Tibial artery (tissue), 4 donors: ENCODE results near the gene RHOJ.

Experiments used
- DNase-seq, 2 donors: peaks; one replicate each; pipeline ENCODE4 v3.0.0-alpha.2; 2019
- H3K27ac ChIP-seq, 2 donors: fragments of 200-600 bp; sonication (generic) in 1 of 2; 1 replicate in 1 of 2; 2 replicates in 1 of 2; pipeline ENCODE4 v1.5.1; 2018 to 2019; ENCODE audit warnings: mild to moderate bottlenecking in 1 of 2
- H3K27me3 ChIP-seq, 2 donors: fragments of 200-600 bp; sonication (generic) in 1 of 2; one replicate each; pipeline versions ENCODE4 v1.5.1 to v1.6.0; 2016 to 2019
- H3K36me3 ChIP-seq, 3 donors: fragments of 200-600 bp; sonication (generic) in 2 of 3; one replicate each; pipeline ENCODE4 v1.5.1; 2016 to 2019; ENCODE audit warnings: mild to moderate bottlenecking in 2 of 3
- H3K4me1 ChIP-seq, 4 donors: fragments of 200-600 bp; sonication (generic) in 2 of 4; 1 replicate in 3 of 4; 2 replicates in 1 of 4; pipeline ENCODE4 v1.5.1; 2016 to 2019
- H3K4me3 ChIP-seq, 2 donors: fragments of 200-600 bp; sonication (generic) in 1 of 2; 1 replicate in 1 of 2; 2 replicates in 1 of 2; pipeline ENCODE4 v1.5.1; 2018 to 2019; ENCODE audit warnings: mild to moderate bottlenecking in 2 of 2
- H3K9me3 ChIP-seq, 3 donors: fragments of 200-600 bp; sonication (generic) in 1 of 3; one replicate each; pipeline ENCODE4 v1.5.1; 2016 to 2019
- CTCF ChIP-seq, 2 experiments: fragments of 200-600 bp in 1 of 2; fragments of 450-650 bp in 1 of 2; IDR thresholded peaks; one replicate each; pipeline ENCODE4 v1.5.1; 2017 to 2019; ENCODE audit warnings: antibody characterized with exemption in 2 of 2, mild to moderate bottlenecking in 1 of 2, moderate library complexity in 1 of 2
- intact Hi-C: fragments of 100-400 bp; cut with DNase I; formaldehyde crosslinking; loops from one replicate; pipeline ENCODE4 v1.15.0; 2023; ENCODE audit warnings: low total_unique reads

RHOJ gene

GRCh38 chr14:63167044-63167443, 37.2 kb upstream of the RHOJ start:
- Histone ChIP-seq H3K4me1 (no peaks in the 10 kb centered on the region), H3K9me3 (peaks cover 0 to 11% (median 0%) of the 10 kb centered on the region in 3 donors), H3K36me3 (no peaks in the 10 kb centered on the region), H3K27ac (no peak overlapping the region), H3K27me3 (no peaks in the 10 kb centered on the region), H3K4me3 (no peak overlapping the region)
- intact Hi-C loops = no loop called here
- no peak for TF ChIP-seq CTCF (IDR thresholded peaks at IDR 0.05)
- no peak for DNase-seq

GRCh38 chr14:63174760-63175191, 29.5 kb upstream of the RHOJ start:
- H3K9me3 ChIP-seq = no peaks in the 10 kb centered on the region
- intact Hi-C loops = loop anchor here (2.0 kb wide), 1 partner anchor 98 kb away; no protein-coding TSS in a partner anchor
- DNase-seq = no peak

GRCh38 chr14:63175531-63175930, 28.7 kb upstream of the RHOJ start:
- no peak for DNase-seq
- no peak overlapping the region for H3K4me3 ChIP-seq
- H3K36me3 ChIP-seq = no peaks in the 10 kb centered on the region
- intact Hi-C loops = loop anchor here (2.0 kb wide), 1 partner anchor 97 kb away; no protein-coding TSS in a partner anchor
- H3K27me3 ChIP-seq = no peaks in the 10 kb centered on the region
- H3K4me1 ChIP-seq = peaks cover 0 to 7% (median 2%) of the 10 kb centered on the region in 4 donors
- H3K9me3 ChIP-seq = no peaks in the 10 kb centered on the region
- TF ChIP-seq CTCF (IDR thresholded peaks at IDR 0.05) = no peak
- no peak overlapping the region for H3K27ac ChIP-seq

More at GRCh38 chr14:63174760-63175191, 29.5 kb upstream of the RHOJ start:
- Histone ChIP-seq H3K4me3 (no peak overlapping the region), H3K27me3 (no peaks in the 10 kb centered on the region), H3K4me1 (peaks cover 0 to 7% (median 2%) of the 10 kb centered on the region in 4 donors), H3K36me3 (no peaks in the 10 kb centered on the region), H3K27ac (no peak overlapping the region)
- TF ChIP-seq CTCF (IDR thresholded peaks at IDR 0.05) = peak; percentile 58 to 67

- Histone ChIP-seq H3K4me1 (peaks cover 0 to 7% (median 2%) of the 10 kb centered on the region in 4 donors), H3K36me3 (no peaks in the 10 kb centered on the region), H3K27me3 (no peaks in the 10 kb centered on the region), H3K9me3 (no peaks in the 10 kb centered on the region), H3K4me3 (no peak overlapping the region), H3K27ac (no peak overlapping the region)
- no peak for DNase-seq
- no peak for TF ChIP-seq CTCF (IDR thresholded peaks at IDR 0.05)
- intact Hi-C loops = no loop called here
These were observed 25.3 kb upstream of the RHOJ start for GRCh38 chr14:63178912-63179311.

- peaks cover 0 to 7% (median 2%) of the 10 kb centered on the region in 4 donors for H3K4me1 ChIP-seq
- intact Hi-C loops = no loop called here
- no peaks in the 10 kb centered on the region for H3K27me3 ChIP-seq
- no peak for TF ChIP-seq CTCF (IDR thresholded peaks at IDR 0.05)
- no peak overlapping the region for H3K4me3 ChIP-seq
- H3K27ac ChIP-seq = no peak overlapping the region
- H3K36me3 ChIP-seq = no peaks in the 10 kb centered on the region
- no peaks in the 10 kb centered on the region for H3K9me3 ChIP-seq
- DNase-seq = no peak
These were observed 24.9 kb upstream of the RHOJ start for GRCh38 chr14:63179383-63179782.

GRCh38 chr14:63180011-63180410, 24.2 kb upstream of the RHOJ start:
- no peak for DNase-seq
- Histone ChIP-seq H3K27ac (no peak overlapping the region), H3K4me1 (peaks cover 0 to under 1% (median 0%) of the 10 kb centered on the region in 4 donors), H3K4me3 (no peak overlapping the region), H3K36me3 (no peaks in the 10 kb centered on the region), H3K27me3 (no peaks in the 10 kb centered on the region), H3K9me3 (no peaks in the 10 kb centered on the region)
- intact Hi-C loops = no loop called here
- no peak for TF ChIP-seq CTCF (IDR thresholded peaks at IDR 0.05)
